Breast epithelium (tissue), 4 donors: ENCODE measurements around the gene TNK1. TPM values are rescaled to one million over a fixed set of nuclear protein-coding genes. Genes with fewer than 3 reads are reported as not detected.

Source experiments
- DNase-seq, 2 donors: peaks; one replicate each; pipeline ENCODE4 v3.0.0-alpha.2; 2019; ENCODE audit warnings: low spot score in 2 of 2
- H3K27ac ChIP-seq, 2 donors: fragments of 200-600 bp; sonication (generic) in 1 of 2; one replicate each; pipeline ENCODE4 v1.5.1; 2016 to 2019; ENCODE audit warnings: mild to moderate bottlenecking in 1 of 2
- H3K27me3 ChIP-seq, 2 donors: fragments of 200-600 bp; sonication (generic) in 1 of 2; one replicate each; pipeline versions ENCODE4 v1.5.1 to v1.6.0; 2017 to 2019; ENCODE audit warnings: control low read depth in 1 of 2, mild to moderate bottlenecking in 1 of 2
- H3K36me3 ChIP-seq: fragments of 200-600 bp; one replicate; pipeline ENCODE4 v1.5.1; 2019
- H3K4me1 ChIP-seq, 2 donors: fragments of 200-600 bp; sonication (generic); one replicate each; pipeline ENCODE4 v1.5.1; 2016 to 2019; ENCODE audit warnings: control low read depth in 1 of 2
- H3K4me3 ChIP-seq, 3 donors: fragments of 200-600 bp; sonication (generic); 1 replicate in 2 of 3; 2 replicates in 1 of 3; pipeline ENCODE4 v1.5.1; 2016 to 2019; ENCODE audit warnings: mild to moderate bottlenecking in 3 of 3, moderate library complexity in 2 of 3
- H3K9me3 ChIP-seq, 2 donors: fragments of 200-600 bp; sonication (generic) in 1 of 2; one replicate each; pipeline ENCODE4 v1.5.1; 2016 to 2019; ENCODE audit warnings: control low read depth in 1 of 2
- POLR2A ChIP-seq: fragments of 450-650 bp; IDR thresholded peaks from one replicate; pipeline ENCODE4 v1.6.1; 2016; ENCODE audit warnings: antibody characterized with exemption, mild to moderate bottlenecking, moderate library complexity
- POLR2AphosphoS5 ChIP-seq, 3 donors: sonication (generic); formaldehyde crosslinking; IDR thresholded peaks; one replicate each; pipeline ENCODE4 v1.6.1; 2017; ENCODE audit warnings: antibody characterized with exemption in 3 of 3
- intact Hi-C: fragments of 100-400 bp; cut with DNase I; formaldehyde crosslinking; loops from one replicate; pipeline ENCODE4 v1.15.1; 2023; ENCODE audit warnings: low total_unique reads
- total RNA-seq, 3 donors: library from RNA; depleted of rRNA; stranded (reverse); fragments of >200 nt; gene quantifications; one replicate each; pipeline ENCODE4 v1.1.0, GENCODE V29; 2016
- TF ChIP-seq, protein P1 (sequence below), 3 donors: fragments of 450-650 bp; IDR thresholded peaks; one replicate each; pipeline ENCODE4 v1.5.1; 2016 to 2017; ENCODE audit warnings: antibody characterized with exemption in 3 of 3, mild to moderate bottlenecking in 3 of 3, moderate library complexity in 3 of 3

TNK1 gene
- total RNA-seq, 3 donors from 2014 or later: 1.1 to 22.1 (median 14.4) TPM

DNA sequence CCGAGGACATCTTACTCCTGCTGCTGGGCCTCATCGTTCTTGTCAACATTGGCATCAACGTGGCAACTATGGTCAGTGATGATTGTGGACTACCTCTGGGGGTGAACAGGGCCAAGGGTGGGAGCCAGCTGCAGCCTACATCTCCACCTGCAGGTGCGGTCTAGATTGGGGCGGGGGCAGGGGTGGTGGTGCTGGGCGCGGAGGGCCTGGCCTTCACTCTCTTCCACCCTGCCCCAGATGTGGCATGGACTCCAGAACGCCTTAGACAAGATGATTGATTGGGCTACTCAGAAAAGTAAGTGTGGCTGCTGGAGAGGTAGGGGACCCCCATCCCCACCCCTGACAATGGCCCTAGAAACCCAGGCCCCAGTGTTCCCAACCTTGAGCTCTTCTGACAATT, 44.9 kb downstream of the TNK1 start:
- no peak overlapping the region for H3K27ac ChIP-seq
- H3K27me3 ChIP-seq: no peaks in the 10 kb centered on the region
- H3K9me3 ChIP-seq: no peaks in the 10 kb centered on the region
- H3K4me1 ChIP-seq: no peaks in the 10 kb centered on the region
- H3K4me3 ChIP-seq: no peak overlapping the region
- TF ChIP-seq, protein P1, sequence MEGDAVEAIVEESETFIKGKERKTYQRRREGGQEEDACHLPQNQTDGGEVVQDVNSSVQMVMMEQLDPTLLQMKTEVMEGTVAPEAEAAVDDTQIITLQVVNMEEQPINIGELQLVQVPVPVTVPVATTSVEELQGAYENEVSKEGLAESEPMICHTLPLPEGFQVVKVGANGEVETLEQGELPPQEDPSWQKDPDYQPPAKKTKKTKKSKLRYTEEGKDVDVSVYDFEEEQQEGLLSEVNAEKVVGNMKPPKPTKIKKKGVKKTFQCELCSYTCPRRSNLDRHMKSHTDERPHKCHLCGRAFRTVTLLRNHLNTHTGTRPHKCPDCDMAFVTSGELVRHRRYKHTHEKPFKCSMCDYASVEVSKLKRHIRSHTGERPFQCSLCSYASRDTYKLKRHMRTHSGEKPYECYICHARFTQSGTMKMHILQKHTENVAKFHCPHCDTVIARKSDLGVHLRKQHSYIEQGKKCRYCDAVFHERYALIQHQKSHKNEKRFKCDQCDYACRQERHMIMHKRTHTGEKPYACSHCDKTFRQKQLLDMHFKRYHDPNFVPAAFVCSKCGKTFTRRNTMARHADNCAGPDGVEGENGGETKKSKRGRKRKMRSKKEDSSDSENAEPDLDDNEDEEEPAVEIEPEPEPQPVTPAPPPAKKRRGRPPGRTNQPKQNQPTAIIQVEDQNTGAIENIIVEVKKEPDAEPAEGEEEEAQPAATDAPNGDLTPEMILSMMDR (IDR thresholded peaks at IDR 0.05): no peak
- TF ChIP-seq POLR2A (no peak), POLR2AphosphoS5 (IDR thresholded peaks at IDR 0.05) (no peak)
- intact Hi-C loops: no loop called here
- DNase-seq: no peak
- H3K36me3 ChIP-seq: no peaks in the 10 kb centered on the region

DNA sequence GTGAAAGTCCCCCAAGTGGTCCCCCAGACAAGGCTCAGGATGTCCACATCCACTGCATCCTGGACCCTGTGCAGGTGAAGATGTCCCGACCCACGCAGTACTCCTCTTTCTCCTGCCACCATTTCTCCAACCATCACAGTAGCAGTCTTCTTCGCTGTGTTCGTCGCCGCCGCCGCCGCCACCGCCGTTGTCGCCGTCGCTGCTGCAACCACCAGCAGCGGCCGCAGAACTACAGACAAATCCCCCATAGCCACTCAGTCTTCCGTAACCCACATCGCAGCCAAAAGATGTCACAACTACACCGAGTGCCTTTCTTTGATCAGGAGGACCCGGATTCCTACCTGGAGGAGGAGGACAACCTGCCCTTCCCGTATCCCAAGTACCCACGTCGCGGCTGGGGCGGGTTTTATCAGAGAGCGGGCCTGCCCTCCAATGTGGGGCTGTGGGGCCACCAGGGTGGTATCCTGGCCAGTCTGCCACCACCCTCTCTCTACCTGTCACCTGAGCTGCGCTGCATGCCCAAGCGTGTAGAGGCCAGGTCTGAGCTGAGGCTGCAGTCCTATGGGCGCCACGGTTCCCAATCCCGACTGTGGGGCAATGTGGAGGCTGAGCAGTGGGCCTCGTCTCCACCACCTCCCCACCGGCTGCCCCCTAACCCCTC, 45.4 kb downstream of the TNK1 start:
- no peaks in the 10 kb centered on the region for H3K27me3 ChIP-seq
- no peak overlapping the region for H3K27ac ChIP-seq
- no peak for DNase-seq
- no peaks in the 10 kb centered on the region for H3K9me3 ChIP-seq
- H3K4me3 ChIP-seq: no peak overlapping the region
- TF ChIP-seq POLR2A (no peak), POLR2AphosphoS5 (IDR thresholded peaks at IDR 0.05) (no peak)
- TF ChIP-seq, protein P1 (IDR thresholded peaks at IDR 0.05): no peak
- H3K36me3 ChIP-seq: no peaks in the 10 kb centered on the region
- H3K4me1 ChIP-seq: no peaks in the 10 kb centered on the region
- intact Hi-C loops: no loop called here

DNA sequence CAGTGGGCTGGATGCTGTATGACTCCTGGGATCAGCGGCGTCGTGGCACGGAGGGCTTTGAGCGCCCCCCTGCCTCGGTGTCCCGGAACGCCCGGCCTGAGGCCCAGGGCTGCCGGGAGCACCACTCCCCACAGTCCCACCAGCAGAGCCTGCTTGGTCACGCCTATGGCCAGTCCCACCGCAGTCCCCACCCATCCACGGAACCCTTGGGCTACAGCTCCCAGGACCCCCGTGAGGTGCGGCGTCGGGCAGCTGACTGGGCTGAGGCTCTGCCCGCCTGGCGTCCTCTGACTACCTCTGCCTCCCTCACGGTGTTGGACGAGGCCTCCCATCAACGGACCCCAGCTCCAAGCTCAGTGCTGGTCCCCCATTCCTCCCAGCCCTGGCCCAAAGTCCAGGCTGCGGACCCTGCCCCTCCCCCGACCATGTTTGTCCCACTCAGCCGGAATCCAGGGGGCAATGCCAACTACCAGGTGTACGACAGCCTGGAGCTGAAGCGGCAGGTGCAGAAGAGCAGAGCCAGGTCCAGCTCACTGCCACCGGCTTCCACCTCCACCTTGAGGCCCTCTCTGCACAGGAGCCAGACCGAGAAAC, 46.1 kb downstream of the TNK1 start:
- DNase-seq: no peak
- no peak for TF ChIP-seq POLR2A
- no peak for TF ChIP-seq POLR2AphosphoS5 (IDR thresholded peaks at IDR 0.05)
- TF ChIP-seq, protein P1 (IDR thresholded peaks at IDR 0.05): no peak
- H3K4me3 ChIP-seq: no peak overlapping the region
- H3K4me1 ChIP-seq: no peaks in the 10 kb centered on the region
- intact Hi-C loops: loop anchor here (1.0 kb wide), 1 partner anchor 41 kb away; no protein-coding TSS in a partner anchor
- no peaks in the 10 kb centered on the region for H3K9me3 ChIP-seq
- no peaks in the 10 kb centered on the region for H3K36me3 ChIP-seq
- no peaks in the 10 kb centered on the region for H3K27me3 ChIP-seq
- no peak overlapping the region for H3K27ac ChIP-seq

DNA sequence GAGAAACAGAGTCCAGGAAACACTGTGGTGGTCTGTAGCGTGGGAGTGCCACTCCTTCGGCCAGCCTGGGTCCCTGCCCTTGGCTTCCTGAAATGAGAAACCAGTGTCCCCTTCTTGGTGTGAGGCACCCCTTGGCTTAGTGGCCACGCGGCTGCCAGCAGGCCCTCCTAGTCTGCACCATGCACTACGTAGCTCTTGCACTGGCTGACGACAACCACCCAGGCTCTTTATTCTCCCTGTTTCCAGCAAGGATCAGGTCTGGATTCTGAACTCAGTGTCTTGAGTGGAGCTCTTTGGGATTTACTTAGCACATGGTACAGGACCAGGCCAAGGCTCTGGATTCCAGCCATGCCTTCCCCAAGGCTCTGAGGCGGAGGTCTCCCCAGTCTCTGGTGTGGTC, 46.7 kb downstream of the TNK1 start:
- Histone ChIP-seq H3K27ac (no peak overlapping the region), H3K27me3 (no peaks in the 10 kb centered on the region), H3K4me1 (no peaks in the 10 kb centered on the region), H3K4me3 (no peak overlapping the region), H3K36me3 (no peaks in the 10 kb centered on the region), H3K9me3 (no peaks in the 10 kb centered on the region)
- intact Hi-C loops: loop anchor here (1.0 kb wide), 1 partner anchor 41 kb away; no protein-coding TSS in a partner anchor
- no peak for DNase-seq
- no peak for TF ChIP-seq POLR2AphosphoS5 (IDR thresholded peaks at IDR 0.05)
- TF ChIP-seq, protein P1 (IDR thresholded peaks at IDR 0.05): no peak
- TF ChIP-seq POLR2A: no peak

DNA sequence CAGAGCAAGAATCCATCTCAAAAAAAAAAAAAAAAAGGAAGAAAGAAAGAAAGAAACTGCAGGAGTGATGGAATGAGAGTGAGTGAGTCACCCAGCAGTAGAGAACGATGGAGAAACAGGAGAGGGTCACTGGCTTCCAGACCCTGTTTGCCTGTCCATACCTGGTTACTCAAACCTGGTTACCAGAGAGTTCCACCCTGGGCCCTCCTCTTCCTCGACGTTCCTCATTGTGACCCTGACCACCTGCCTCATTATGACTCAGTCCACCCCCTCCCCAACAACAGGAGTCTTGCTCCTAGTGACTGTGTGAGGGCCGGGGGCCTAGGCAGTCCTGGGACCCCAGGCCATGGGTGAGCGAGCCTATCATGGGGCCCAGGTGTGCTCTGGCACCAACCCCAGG, 47.7 kb downstream of the TNK1 start, which contains the start of gene SPEM3:
SPEM3 (plus strand) TSS at position 301 of the 400 bp plus-strand sequence; CDS start at position 347, 46 bp downstream.
- H3K9me3 ChIP-seq: no peaks in the 10 kb centered on the region
- intact Hi-C loops: no loop called here
- DNase-seq: no peak

More for the DNA sequence above, 47.7 kb downstream of the TNK1 start, which contains the start of gene SPEM3:
- Histone ChIP-seq H3K4me1 (no peaks in the 10 kb centered on the region), H3K27me3 (no peaks in the 10 kb centered on the region), H3K36me3 (no peaks in the 10 kb centered on the region), H3K27ac (no peak within 1 kb of the TSS), H3K4me3 (no peak within 1 kb of the TSS)
- TF ChIP-seq, protein P1 (IDR thresholded peaks at IDR 0.05): no peak
- TF ChIP-seq POLR2AphosphoS5 (IDR thresholded peaks at IDR 0.05) (no peak), POLR2A (no peak)
